T-cell (primary cell): ENCODE measurements around the gene PLBD2. TPM values are rescaled to one million over a fixed set of nuclear protein-coding genes. Genes with fewer than 3 reads are reported as not detected.

Source experiments
- ATAC-seq, 4 experiments: fragments of 200-7000 bp in 3 of 4; fragments of 150-1000 bp in 1 of 4; cut with Tn5 transposase; replicated peaks in 1 of 4; 1 replicate in 3 of 4; 2 replicates in 1 of 4; pipeline ENCODE4 v1.10.0; 2021; ENCODE audit warnings: moderate library complexity in 3 of 4, mild to moderate bottlenecking in 2 of 4, moderate number of reproducible peaks in 1 of 4
- CTCF ChIA-PET, 2 donors: fragments of 300-600 bp; sonication (Branson Sonifier 250); formaldehyde crosslinking; loops; one replicate each; lab custom pipeline; 2022; ENCODE audit warnings: antibody characterized with exemption in 2 of 2; lab: Charles Lee
- POLR2A ChIA-PET, 2 donors: fragments of 300-600 bp; sonication (Branson Sonifier 250); formaldehyde crosslinking; loops; one replicate each; lab custom pipeline; 2022; ENCODE audit warnings: antibody characterized with exemption in 2 of 2; lab: Charles Lee
- DNase-seq, 35 experiments: peaks; one replicate each; pipeline versions ENCODE4 v3.0.0 to v3.0.0-alpha.2; 2013 to 2023
- H3K27ac ChIP-seq: one replicate; pipeline ENCODE4 v1.5.1; 2013; ENCODE audit warnings: low read length
- H3K27me3 ChIP-seq, 2 experiments: replicated peaks in 1 of 2; 1 replicate in 1 of 2; 2 replicates in 1 of 2; pipeline versions ENCODE4 v1.6.1 to v1.7.0; 2013; ENCODE audit warnings: low read length in 1 of 2, mixed read lengths in 1 of 2; ENCODE audit not compliant: control insufficient read depth in 2 of 2, insufficient read depth in 2 of 2; ENCODE audit errors: extremely low read depth in 1 of 2
- H3K36me3 ChIP-seq, 2 donors: 1 replicate in 1 of 2; 2 replicates in 1 of 2; pipeline versions ENCODE4 v1.6.1 to v1.7.0; 2013; ENCODE audit warnings: low read length in 1 of 2; ENCODE audit not compliant: control insufficient read depth in 2 of 2, insufficient read depth in 1 of 2; ENCODE audit errors: extremely low read depth in 1 of 2
- H3K4me1 ChIP-seq, 2 experiments: 1 replicate in 1 of 2; 2 replicates in 1 of 2; pipeline versions ENCODE4 v1.6.1 to v1.7.0; 2013; ENCODE audit warnings: low read length in 2 of 2, mixed read lengths in 1 of 2; ENCODE audit not compliant: insufficient read depth in 2 of 2, control insufficient read depth in 1 of 2; ENCODE audit errors: extremely low read depth in 1 of 2
- H3K4me3 ChIP-seq, 2 donors: 1 replicate in 1 of 2; 2 replicates in 1 of 2; pipeline versions ENCODE4 v1.5.1 to v1.7.0; 2013; ENCODE audit warnings: mild to moderate bottlenecking in 2 of 2, low read length in 1 of 2, moderate library complexity in 1 of 2; ENCODE audit not compliant: control insufficient read depth in 1 of 2; ENCODE audit errors: extremely low read depth in 1 of 2
- H3K9me3 ChIP-seq: 2 replicates; pipeline ENCODE4 v1.7.0; 2013
- H3K27ac Mint-ChIP-seq, 2 donors: one replicate each; pipeline ENCODE4 v1.8.0; 2020 to 2021; ENCODE audit warnings: mild to moderate bottlenecking in 2 of 2, mixed read lengths in 2 of 2
- H3K27me3 Mint-ChIP-seq, 2 donors: one replicate each; pipeline ENCODE4 v1.8.0; 2021 to 2022; ENCODE audit warnings: mixed read lengths in 2 of 2
- H3K36me3 Mint-ChIP-seq: one replicate; pipeline ENCODE4 v1.8.0; 2021; ENCODE audit warnings: mixed read lengths
- H3K4me1 Mint-ChIP-seq, 3 donors: one replicate each; pipeline ENCODE4 v1.8.0; 2020 to 2022; ENCODE audit warnings: mixed read lengths in 3 of 3, mild to moderate bottlenecking in 1 of 3
- H3K4me3 Mint-ChIP-seq, 3 donors: one replicate each; pipeline ENCODE4 v1.8.0; 2020 to 2022; ENCODE audit warnings: mild to moderate bottlenecking in 3 of 3, mixed read lengths in 3 of 3, moderate library complexity in 3 of 3
- H3K9me3 Mint-ChIP-seq, 3 donors: one replicate each; pipeline ENCODE4 v1.8.0; 2020 to 2022; ENCODE audit warnings: mixed read lengths in 3 of 3
- WGBS: methylation state at CpG from one replicate; pipeline ENCODE4 v1.1.5; 2013; ENCODE audit warnings: missing lambda C conversion rate; ENCODE audit not compliant: insufficient coverage; 5-methylcytosine and 5-hydroxymethylcytosine counted together
- total RNA-seq, 35 experiments: library from RNA in 6 of 35; stranded (reverse) in 6 of 35; fragments of 120-200 nt in 1 of 35; gene quantifications; one replicate each; pipeline versions ENCODE4 v1.2.1 to v1.2.4 and lab custom pipeline; 2013 to 2026

The PLBD2 gene
- total RNA-seq, 5 donors from 2014 or later (not counting 1 experiment from before 2014, with no cell fraction given) = 14.1 to 19.0 (median 15.1) TPM

DNA sequence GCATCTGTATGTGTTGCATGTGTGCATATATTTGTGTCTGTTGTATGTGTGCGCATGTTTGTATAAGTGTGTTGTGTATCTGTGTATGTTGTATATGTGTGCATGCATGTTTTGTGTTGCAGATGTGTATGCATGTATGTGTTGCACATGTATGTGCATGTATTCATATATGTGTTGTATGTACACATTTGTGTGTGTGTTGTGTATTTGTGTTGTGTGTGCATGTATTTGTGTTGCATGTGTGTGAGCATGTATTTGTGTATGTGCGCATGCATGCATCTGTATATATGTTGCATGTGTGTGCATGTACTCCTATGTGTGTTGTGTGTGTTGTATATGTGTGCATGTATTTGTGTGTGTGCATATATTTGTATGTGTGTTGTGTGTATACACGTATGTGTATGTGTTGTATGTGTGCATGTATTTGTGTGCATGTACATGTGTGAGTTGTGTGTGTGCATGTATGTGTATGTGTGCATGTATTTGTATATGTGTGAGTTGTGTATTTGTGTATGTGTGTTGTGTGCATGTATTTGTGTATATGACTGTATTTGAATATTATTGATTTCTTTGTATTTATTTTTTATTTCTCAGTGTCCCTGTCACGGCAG lies 40.2 kb upstream of the PLBD2 start:
- H3K9me3 ChIP-seq = no peaks in the 10 kb centered on the region
- ATAC-seq = no peak
- H3K4me3 ChIP-seq = no peak overlapping the region
- Mint-ChIP-seq H3K9me3 (no peaks in the 10 kb centered on the region), H3K27me3 (no peaks in the 10 kb centered on the region), H3K27ac (no peak overlapping the region), H3K36me3 (peaks cover 56% of the 10 kb centered on the region), H3K4me1 (peaks cover 2 to 21% (median 4%) of the 10 kb centered on the region in 3 donors), H3K4me3 (no peak overlapping the region)
- WGBS = 100% methylated on average over 4 of the region's 4 CpGs
- CTCF ChIA-PET = no interaction called here
- H3K27ac ChIP-seq = no peak overlapping the region
- H3K4me1 ChIP-seq = no peaks in the 10 kb centered on the region
- H3K36me3 ChIP-seq = peaks cover 23 to 75% of the 10 kb centered on the region in 2 donors
- H3K27me3 ChIP-seq = no peaks in the 10 kb centered on the region
- POLR2A ChIA-PET = no interaction called here
- DNase-seq = no peak

DNA sequence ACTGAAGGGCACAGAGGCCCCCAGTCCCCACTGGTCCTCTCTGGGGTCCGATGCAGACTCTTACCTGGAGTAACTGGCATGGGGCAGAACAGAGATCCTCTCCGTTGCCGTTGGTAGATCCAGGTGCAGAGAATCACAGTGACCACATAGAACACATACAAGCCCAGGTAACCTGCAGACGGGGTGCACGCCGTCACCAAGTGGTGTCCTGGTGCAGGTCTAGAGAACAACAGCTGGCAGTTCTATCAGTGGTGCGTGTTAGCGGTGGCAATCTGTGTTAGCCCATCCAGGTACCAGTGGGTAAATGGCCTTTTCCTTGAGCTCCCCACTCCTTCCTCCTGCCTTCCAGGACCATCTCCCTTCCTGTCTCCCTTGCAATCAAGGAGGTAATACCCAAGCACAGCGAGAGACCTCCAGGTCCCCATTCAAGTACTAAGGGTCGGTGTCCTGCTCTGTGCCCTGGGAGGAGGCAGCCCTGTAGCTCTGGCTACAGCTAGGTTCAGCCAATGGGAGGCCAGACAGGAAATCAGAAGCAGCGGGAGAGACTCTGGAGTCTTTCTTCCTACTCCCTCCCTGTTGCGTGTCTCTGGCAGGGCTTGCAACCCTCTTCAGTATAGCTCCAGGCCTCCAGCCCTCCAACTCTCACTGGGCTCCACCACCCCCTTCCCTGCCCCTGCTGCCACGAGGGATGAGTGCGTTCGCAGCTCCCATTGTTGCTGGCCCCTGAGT lies 39.3 kb upstream of the PLBD2 start:
- H3K4me3 Mint-ChIP-seq = no peak overlapping the region
- DNase-seq = no peak
- no peak overlapping the region for H3K27ac Mint-ChIP-seq
- no peaks in the 10 kb centered on the region for H3K9me3 Mint-ChIP-seq
- CTCF ChIA-PET = interaction anchor here in 1 of 2 donors (0.5 kb wide), 1 partner anchor 141 kb away, joined by 7 read pairs; no protein-coding TSS in a partner anchor
- no peak overlapping the region for H3K27ac ChIP-seq
- H3K27me3 ChIP-seq = no peaks in the 10 kb centered on the region
- POLR2A ChIA-PET = no interaction called here
- WGBS = 98% methylated on average over 13 of the region's 15 CpGs
- no peak overlapping the region for H3K4me3 ChIP-seq
- peaks cover 23 to 72% of the 10 kb centered on the region in 2 donors for H3K36me3 ChIP-seq
- H3K27me3 Mint-ChIP-seq = no peaks in the 10 kb centered on the region
- H3K36me3 Mint-ChIP-seq = peaks cover 58% of the 10 kb centered on the region
- no peaks in the 10 kb centered on the region for H3K9me3 ChIP-seq
- H3K4me1 Mint-ChIP-seq = peaks cover 7 to 21% (median 8%) of the 10 kb centered on the region in 3 donors
- no peaks in the 10 kb centered on the region for H3K4me1 ChIP-seq
- ATAC-seq = no peak

DNA sequence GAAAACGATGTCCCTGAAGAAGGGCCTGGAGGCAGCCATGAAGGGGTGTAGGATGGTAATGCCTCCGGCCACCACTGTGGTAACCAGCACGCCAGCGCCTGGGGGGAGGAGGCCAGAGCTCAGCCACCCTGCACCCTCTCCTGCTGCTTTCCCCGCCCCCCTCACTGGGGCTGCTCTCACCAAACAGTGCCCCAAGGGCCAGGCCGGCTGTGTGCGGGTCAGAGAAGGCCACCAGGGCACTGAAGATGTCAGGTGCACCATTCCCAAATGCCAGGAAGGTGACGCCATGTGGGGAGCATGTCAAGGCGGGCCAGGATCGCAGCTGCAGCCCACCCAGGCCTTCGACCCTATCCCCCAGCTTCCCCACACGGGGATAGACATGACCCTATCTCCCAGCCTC lies 38.0 kb upstream of the PLBD2 start:
- H3K9me3 Mint-ChIP-seq = no peaks in the 10 kb centered on the region

DNA sequence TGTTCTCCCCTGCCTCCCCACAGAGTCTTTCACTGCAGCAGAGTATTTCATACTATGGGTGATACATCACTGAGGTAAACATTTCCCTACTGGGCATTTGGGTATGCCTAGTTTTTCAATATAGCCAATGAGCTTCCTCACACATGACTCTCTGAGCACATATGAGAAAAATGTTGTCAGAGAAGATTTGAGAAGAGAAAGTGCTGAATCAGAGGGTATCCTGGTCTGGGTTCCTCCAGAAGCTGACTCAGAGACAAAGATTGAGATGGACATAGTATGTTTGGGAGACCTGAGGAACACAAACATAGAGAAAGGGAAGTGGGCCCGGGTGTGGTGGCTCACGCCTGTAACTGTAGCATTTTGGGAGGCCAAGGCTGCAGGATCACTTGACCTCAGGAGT lies 36.0 kb upstream of the PLBD2 start:
- no peak overlapping the region for H3K27ac ChIP-seq
- H3K4me1 ChIP-seq = peaks cover 0 to 3% of the 10 kb centered on the region in 2 experiments
- ATAC-seq (no peak), DNase-seq (no peak)
- H3K27me3 Mint-ChIP-seq = no peaks in the 10 kb centered on the region
- H3K27me3 ChIP-seq = no peaks in the 10 kb centered on the region
- no peak overlapping the region for H3K4me3 ChIP-seq
- peaks cover 13 to 46% of the 10 kb centered on the region in 2 donors for H3K36me3 ChIP-seq
- H3K9me3 ChIP-seq = no peaks in the 10 kb centered on the region
- 100% methylated on average over 1 of the region's 2 CpGs for whole genome bisulfite sequencing
- H3K9me3 Mint-ChIP-seq = no peaks in the 10 kb centered on the region
- no peak overlapping the region for H3K4me3 Mint-ChIP-seq
- ChIA-PET POLR2A (interaction anchor here in 1 of 2 donors (0.7 kb wide), 1 partner anchor 1534 kb away, joined by 3 read pairs; no protein-coding TSS in a partner anchor), CTCF (no interaction called here)
- peaks cover 19 to 37% (median 26%) of the 10 kb centered on the region in 3 donors for H3K4me1 Mint-ChIP-seq
- H3K36me3 Mint-ChIP-seq = peaks cover 58% of the 10 kb centered on the region
- peak overlapping the region in 1 of 2 donors; percentile 39 for H3K27ac Mint-ChIP-seq

More for the DNA sequence above, 38.0 kb upstream of the PLBD2 start:
- Histone ChIP-seq H3K4me1 (no peaks in the 10 kb centered on the region), H3K27me3 (no peaks in the 10 kb centered on the region), H3K4me3 (no peak overlapping the region), H3K9me3 (no peaks in the 10 kb centered on the region), H3K36me3 (peaks cover 18 to 59% of the 10 kb centered on the region in 2 donors), H3K27ac (no peak overlapping the region)
- Mint-ChIP-seq H3K4me3 (no peak overlapping the region), H3K4me1 (peaks cover 14 to 27% (median 16%) of the 10 kb centered on the region in 3 donors), H3K27me3 (no peaks in the 10 kb centered on the region), H3K36me3 (peaks cover 57% of the 10 kb centered on the region), H3K27ac (no peak overlapping the region)
- 100% methylated on average over 5 of the region's 12 CpGs for WGBS
- no peak for ATAC-seq
- POLR2A ChIA-PET = no interaction called here
- CTCF ChIA-PET = interaction anchor here in 1 of 2 donors (0.6 kb wide), 1 partner anchor 9 kb away, joined by 9 read pairs; no protein-coding TSS in a partner anchor
- no peak for DNase-seq

DNA sequence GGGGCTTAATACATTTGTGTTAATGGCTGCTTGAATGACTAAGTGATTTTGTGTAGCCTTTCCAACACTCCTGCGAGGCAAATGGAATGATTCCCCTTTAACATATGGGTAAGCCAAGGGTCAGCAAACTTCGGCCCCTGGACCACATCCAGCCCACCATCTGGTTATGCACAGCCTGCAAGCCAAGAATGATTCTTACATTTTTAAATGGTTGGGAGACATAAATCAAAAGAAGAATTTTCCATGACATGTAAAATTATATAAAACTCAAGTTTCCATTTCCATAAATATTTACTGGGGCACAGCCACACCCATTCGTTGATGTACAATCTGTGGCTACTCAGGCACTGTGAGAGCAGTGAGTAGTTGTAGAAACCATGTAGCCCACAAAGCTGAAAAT lies 32.5 kb upstream of the PLBD2 start:
- Mint-ChIP-seq H3K4me3 (no peak overlapping the region), H3K27me3 (no peaks in the 10 kb centered on the region), H3K27ac (peak overlapping the region in 1 of 2 donors; percentile 22), H3K4me1 (peaks cover 43 to 55% (median 50%) of the 10 kb centered on the region in 3 donors), H3K36me3 (peaks cover 46% of the 10 kb centered on the region), H3K9me3 (no peaks in the 10 kb centered on the region)
- WGBS = no CpG with 5 or more reads among the region's 3 CpGs
- CTCF ChIA-PET = no interaction called here
- DNase-seq (no peak), ATAC-seq (no peak)
- Histone ChIP-seq H3K9me3 (no peaks in the 10 kb centered on the region), H3K27ac (no peak overlapping the region), H3K4me1 (peaks cover 0 to 8% of the 10 kb centered on the region in 2 experiments), H3K36me3 (peaks cover 19 to 33% of the 10 kb centered on the region in 2 donors), H3K27me3 (no peaks in the 10 kb centered on the region), H3K4me3 (no peak overlapping the region)
- POLR2A ChIA-PET = no interaction called here

DNA sequence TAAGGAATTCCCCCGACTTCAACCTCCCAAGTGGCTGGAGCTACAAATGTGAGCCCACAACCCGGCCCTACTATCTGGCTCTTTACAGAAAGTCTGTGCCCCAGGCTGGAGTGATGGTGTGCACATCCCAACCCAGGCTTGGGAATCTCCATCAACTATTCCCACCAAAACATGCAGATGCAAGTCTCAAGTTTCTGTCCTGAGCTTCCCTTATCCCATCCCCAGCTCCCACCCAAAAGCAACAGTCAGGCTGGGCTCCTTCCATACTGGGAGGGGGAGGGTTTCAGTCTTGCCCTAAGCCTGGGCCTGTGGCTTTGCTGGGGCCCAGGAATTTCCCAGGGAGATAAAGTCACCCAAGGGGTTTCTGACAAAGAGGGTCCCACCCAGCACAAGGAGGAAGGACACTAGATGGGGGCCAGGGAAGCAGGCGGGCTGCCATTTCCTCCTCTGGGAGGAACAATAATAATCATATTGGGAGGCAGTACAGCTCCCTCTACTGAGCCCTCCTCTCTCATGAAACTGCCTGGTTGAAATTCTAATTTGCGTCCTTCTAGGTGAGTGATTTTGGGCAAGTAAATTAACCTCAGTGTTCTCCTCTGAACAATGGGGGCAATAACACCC lies 31.5 kb upstream of the PLBD2 start:
- Mint-ChIP-seq H3K9me3 (no peaks in the 10 kb centered on the region), H3K27ac (peak overlapping the region; percentile 14 to 44), H3K36me3 (peaks cover 45% of the 10 kb centered on the region), H3K27me3 (no peaks in the 10 kb centered on the region), H3K4me3 (no peak overlapping the region), H3K4me1 (peaks cover 49 to 61% (median 55%) of the 10 kb centered on the region in 3 donors)
- POLR2A ChIA-PET = no interaction called here
- Histone ChIP-seq H3K4me1 (peaks cover 0 to 9% of the 10 kb centered on the region in 2 experiments), H3K27me3 (no peaks in the 10 kb centered on the region), H3K36me3 (peaks cover 17 to 33% of the 10 kb centered on the region in 2 donors), H3K9me3 (no peaks in the 10 kb centered on the region), H3K27ac (no peak overlapping the region), H3K4me3 (no peak overlapping the region)
- no peak for ATAC-seq
- WGBS = 100% methylated on average over 1 of the region's 4 CpGs
- DNase-seq = no peak
- CTCF ChIA-PET = no interaction called here
